HepG2 (cell line): ENCODE data around the gene FALEC. TPM values are rescaled to one million over a fixed set of nuclear protein-coding genes. Genes with fewer than 3 reads are reported as not detected.

ENCODE experiments used
- GATA4 ChIP-seq: sonication (generic); IDR thresholded peaks from 2 replicates; pipeline ENCODE4 v1.6.1; 2016; ENCODE audit warnings: antibody characterized with exemption, low read depth, borderline replicate concordance
- KLF6 ChIP-seq: IDR thresholded peaks from 2 replicates; pipeline ENCODE4 v1.8.0; 2016; ENCODE audit warnings: missing biosample characterization, missing genetic modification reagents
- PHB2 ChIP-seq: fragments of 450-650 bp; IDR thresholded peaks from 2 replicates; pipeline ENCODE4 v1.6.1; 2018; ENCODE audit not compliant: partially characterized antibody
- PHF20 ChIP-seq: sonication (generic); formaldehyde crosslinking; IDR thresholded peaks from 2 replicates; pipeline ENCODE4 v1.5.0; 2020; ENCODE audit warnings: mild to moderate bottlenecking, missing genetic modification reagents
- RFXANK ChIP-seq: IDR thresholded peaks from 2 replicates; pipeline ENCODE4 v1.6.1; 2016
- SOX5 ChIP-seq: IDR thresholded peaks from 2 replicates; pipeline ENCODE4 v1.6.1; 2016; ENCODE audit warnings: borderline replicate concordance
- ZFP36 ChIP-seq: fragments of 150-350 bp; IDR thresholded peaks from 2 replicates; pipeline ENCODE4 v1.6.1; 2018; ENCODE audit warnings: borderline replicate concordance, low read length, low read depth; ENCODE audit not compliant: partially characterized antibody
- ZNF260 ChIP-seq: sonication (generic); formaldehyde crosslinking; IDR thresholded peaks from 2 replicates; pipeline ENCODE4 v1.4.0; 2020; ENCODE audit warnings: missing genetic modification reagents, low read depth, mild to moderate bottlenecking, borderline replicate concordance
- ZNF263 ChIP-seq: sonication (generic); formaldehyde crosslinking; IDR thresholded peaks from 2 replicates; pipeline ENCODE4 v1.4.0; 2020; ENCODE audit warnings: missing genetic modification reagents
- ZNF501 ChIP-seq: sonication (generic); formaldehyde crosslinking; IDR thresholded peaks from 2 replicates; pipeline ENCODE4 v1.5.1; 2020; ENCODE audit warnings: mild to moderate bottlenecking, moderate library complexity, missing genetic modification reagents
- ZNF839 ChIP-seq: sonication (generic); formaldehyde crosslinking; IDR thresholded peaks from 2 replicates; pipeline ENCODE4 v1.4.0; 2020; ENCODE audit warnings: missing genetic modification reagents, mild to moderate bottlenecking, borderline replicate concordance
- ZNF878 ChIP-seq: sonication (generic); formaldehyde crosslinking; IDR thresholded peaks from 2 replicates; pipeline ENCODE4 v1.8.1; 2023; ENCODE audit warnings: mild to moderate bottlenecking, missing genetic modification reagents, moderate library complexity
- ZNF879 ChIP-seq: sonication (generic); formaldehyde crosslinking; IDR thresholded peaks from 2 replicates; pipeline ENCODE4 v1.8.1; 2023; ENCODE audit warnings: missing genetic modification reagents
- polyA plus RNA-seq, 8 experiments: library from polyadenylated mRNA; depleted of rRNA in 3 of 8; stranded (reverse) in 7 of 8; unstranded in 1 of 8; fragments of >200 nt; fragmentation: Illumina TruSeq in 4 of 8; extraction: Trizol in 4 of 8; gene quantifications; 2 replicates each; pipeline versions ENCODE4 v1.2.1 to v1.2.3, GENCODE V29; 2011 to 2016; ENCODE audit warnings: low read depth in 4 of 8, missing spikeins in 1 of 8, mixed read lengths in 1 of 8; ENCODE audit not compliant: insufficient read depth in 1 of 8
- total RNA-seq, 5 experiments: library from RNA; depleted of rRNA; stranded (reverse); fragments of >200 nt; fragmentation: Illumina TruSeq; extraction: Trizol; gene quantifications; 2 replicates each; pipeline ENCODE4 v1.2.3, GENCODE V29; 2016; ENCODE audit warnings: low read depth in 1 of 5
- TF ChIP-seq, protein P1 (sequence below): sonication (generic); formaldehyde crosslinking; IDR thresholded peaks from 2 replicates; pipeline ENCODE4 v1.4.0; 2020; ENCODE audit warnings: mild to moderate bottlenecking, missing genetic modification reagents
- TF ChIP-seq, protein P2 (sequence below): sonication (generic); formaldehyde crosslinking; IDR thresholded peaks from 2 replicates; pipeline ENCODE4 v1.5.0; 2020; ENCODE audit warnings: mild to moderate bottlenecking, low read depth, missing genetic modification reagents, borderline replicate concordance
- TF ChIP-seq, protein P3 (sequence below): sonication (generic); formaldehyde crosslinking; IDR thresholded peaks from 2 replicates; pipeline ENCODE4 v1.4.0; 2020; ENCODE audit warnings: missing genetic modification reagents, borderline replicate concordance
- TF ChIP-seq, protein P4 (sequence below): sonication (generic); formaldehyde crosslinking; IDR thresholded peaks from 2 replicates; pipeline ENCODE4 v1.5.0; 2020; ENCODE audit warnings: missing genetic modification reagents
- TF ChIP-seq, protein P5 (sequence below): sonication (generic); formaldehyde crosslinking; IDR thresholded peaks from 2 replicates; pipeline ENCODE4 v1.5.1; 2020; ENCODE audit warnings: missing genetic modification reagents, mild to moderate bottlenecking, borderline replicate concordance
- TF ChIP-seq, protein P6 (sequence below): sonication (generic); formaldehyde crosslinking; IDR thresholded peaks from 2 replicates; pipeline ENCODE4 v1.4.0; 2020; ENCODE audit warnings: mild to moderate bottlenecking, missing genetic modification reagents

FALEC gene
- total and polyA plus RNA-seq, 2 of the 13 experiments (the other 11 are each of a cell fraction or from before 2014, with no cell fraction given) = 0.33 to 0.71 TPM

DNA sequence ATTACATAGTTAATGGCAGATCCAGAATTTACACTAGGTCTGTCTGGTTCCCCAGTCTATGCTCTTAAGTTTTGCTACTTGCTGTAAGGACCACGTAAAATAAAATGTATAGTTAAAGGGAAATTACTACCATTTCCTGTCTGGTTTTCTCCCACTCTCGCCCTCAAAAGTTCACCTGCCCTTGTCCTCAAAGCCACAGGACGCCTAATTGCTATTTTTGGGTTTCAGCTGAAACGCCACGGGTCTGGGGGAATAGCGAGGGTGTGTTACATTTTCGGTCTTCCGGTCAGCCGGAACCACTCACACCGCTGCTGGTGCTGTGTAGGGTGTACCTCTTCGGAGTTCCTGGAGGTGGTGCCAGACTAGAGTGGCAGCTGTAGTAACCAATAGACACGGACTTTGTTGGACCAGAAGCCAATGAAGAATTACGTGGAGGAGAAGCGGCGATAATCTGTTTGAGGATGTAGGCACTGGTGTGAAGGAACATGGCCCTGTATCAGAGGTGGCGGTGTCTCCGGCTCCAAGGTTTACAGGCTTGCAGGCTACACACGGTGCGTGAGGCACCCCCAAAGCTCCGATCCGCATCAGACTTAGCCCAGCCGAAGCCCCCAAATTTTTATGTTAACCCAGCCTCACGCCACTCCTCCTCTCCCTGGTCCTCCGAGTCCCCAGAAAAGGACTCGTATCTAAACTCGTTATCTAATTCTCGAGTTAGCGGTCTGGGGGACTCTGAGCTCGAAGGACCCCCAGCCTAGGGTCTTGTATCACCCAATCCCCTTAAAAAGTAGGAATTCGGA is 28.4 kb upstream of the FALEC start, which contains the start of gene TARS2 (continued):
- peak; percentile 56; the same call in 1 of the 2 replicates for TF ChIP-seq GATA4
- no peak for TF ChIP-seq ZNF878 (CRISPR knock-in tag)
- TF ChIP-seq ZNF879 (CRISPR knock-in tag) = 0 out of 2 replicates have a peak, but pooled peaks have one; percentile 29
- TF ChIP-seq KLF6 (CRISPR knock-in tag) = peak; percentile 88
- TF ChIP-seq, protein P1, sequence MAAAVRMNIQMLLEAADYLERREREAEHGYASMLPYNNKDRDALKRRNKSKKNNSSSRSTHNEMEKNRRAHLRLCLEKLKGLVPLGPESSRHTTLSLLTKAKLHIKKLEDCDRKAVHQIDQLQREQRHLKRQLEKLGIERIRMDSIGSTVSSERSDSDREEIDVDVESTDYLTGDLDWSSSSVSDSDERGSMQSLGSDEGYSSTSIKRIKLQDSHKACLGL (CRISPR knock-in tag) = peak; percentile 56
- TF ChIP-seq ZNF501 = peak; percentile 63
- TF ChIP-seq, protein P2, sequence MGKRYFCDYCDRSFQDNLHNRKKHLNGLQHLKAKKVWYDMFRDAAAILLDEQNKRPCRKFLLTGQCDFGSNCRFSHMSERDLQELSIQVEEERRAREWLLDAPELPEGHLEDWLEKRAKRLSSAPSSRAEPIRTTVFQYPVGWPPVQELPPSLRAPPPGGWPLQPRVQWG (CRISPR knock-in tag) = no peak
- no peak for TF ChIP-seq ZNF260 (CRISPR knock-in tag)
- TF ChIP-seq RFXANK (CRISPR knock-in tag) = no peak
- TF ChIP-seq, protein P3, sequence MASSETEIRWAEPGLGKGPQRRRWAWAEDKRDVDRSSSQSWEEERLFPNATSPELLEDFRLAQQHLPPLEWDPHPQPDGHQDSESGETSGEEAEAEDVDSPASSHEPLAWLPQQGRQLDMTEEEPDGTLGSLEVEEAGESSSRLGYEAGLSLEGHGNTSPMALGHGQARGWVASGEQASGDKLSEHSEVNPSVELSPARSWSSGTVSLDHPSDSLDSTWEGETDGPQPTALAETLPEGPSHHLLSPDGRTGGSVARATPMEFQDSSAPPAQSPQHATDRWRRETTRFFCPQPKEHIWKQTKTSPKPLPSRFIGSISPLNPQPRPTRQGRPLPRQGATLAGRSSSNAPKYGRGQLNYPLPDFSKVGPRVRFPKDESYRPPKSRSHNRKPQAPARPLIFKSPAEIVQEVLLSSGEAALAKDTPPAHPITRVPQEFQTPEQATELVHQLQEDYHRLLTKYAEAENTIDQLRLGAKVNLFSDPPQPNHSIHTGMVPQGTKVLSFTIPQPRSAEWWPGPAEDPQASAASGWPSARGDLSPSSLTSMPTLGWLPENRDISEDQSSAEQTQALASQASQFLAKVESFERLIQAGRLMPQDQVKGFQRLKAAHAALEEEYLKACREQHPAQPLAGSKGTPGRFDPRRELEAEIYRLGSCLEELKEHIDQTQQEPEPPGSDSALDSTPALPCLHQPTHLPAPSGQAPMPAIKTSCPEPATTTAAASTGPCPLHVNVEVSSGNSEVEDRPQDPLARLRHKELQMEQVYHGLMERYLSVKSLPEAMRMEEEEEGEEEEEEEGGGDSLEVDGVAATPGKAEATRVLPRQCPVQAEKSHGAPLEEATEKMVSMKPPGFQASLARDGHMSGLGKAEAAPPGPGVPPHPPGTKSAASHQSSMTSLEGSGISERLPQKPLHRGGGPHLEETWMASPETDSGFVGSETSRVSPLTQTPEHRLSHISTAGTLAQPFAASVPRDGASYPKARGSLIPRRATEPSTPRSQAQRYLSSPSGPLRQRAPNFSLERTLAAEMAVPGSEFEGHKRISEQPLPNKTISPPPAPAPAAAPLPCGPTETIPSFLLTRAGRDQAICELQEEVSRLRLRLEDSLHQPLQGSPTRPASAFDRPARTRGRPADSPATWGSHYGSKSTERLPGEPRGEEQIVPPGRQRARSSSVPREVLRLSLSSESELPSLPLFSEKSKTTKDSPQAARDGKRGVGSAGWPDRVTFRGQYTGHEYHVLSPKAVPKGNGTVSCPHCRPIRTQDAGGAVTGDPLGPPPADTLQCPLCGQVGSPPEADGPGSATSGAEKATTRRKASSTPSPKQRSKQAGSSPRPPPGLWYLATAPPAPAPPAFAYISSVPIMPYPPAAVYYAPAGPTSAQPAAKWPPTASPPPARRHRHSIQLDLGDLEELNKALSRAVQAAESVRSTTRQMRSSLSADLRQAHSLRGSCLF (CRISPR knock-in tag) = no peak
- TF ChIP-seq, protein P4, sequence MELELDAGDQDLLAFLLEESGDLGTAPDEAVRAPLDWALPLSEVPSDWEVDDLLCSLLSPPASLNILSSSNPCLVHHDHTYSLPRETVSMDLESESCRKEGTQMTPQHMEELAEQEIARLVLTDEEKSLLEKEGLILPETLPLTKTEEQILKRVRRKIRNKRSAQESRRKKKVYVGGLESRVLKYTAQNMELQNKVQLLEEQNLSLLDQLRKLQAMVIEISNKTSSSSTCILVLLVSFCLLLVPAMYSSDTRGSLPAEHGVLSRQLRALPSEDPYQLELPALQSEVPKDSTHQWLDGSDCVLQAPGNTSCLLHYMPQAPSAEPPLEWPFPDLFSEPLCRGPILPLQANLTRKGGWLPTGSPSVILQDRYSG = no peak
- no peak for TF ChIP-seq ZNF263
- peak; percentile 98 for TF ChIP-seq PHF20 (CRISPR knock-in tag)
- TF ChIP-seq PHB2 = no peak
- TF ChIP-seq, protein P5, sequence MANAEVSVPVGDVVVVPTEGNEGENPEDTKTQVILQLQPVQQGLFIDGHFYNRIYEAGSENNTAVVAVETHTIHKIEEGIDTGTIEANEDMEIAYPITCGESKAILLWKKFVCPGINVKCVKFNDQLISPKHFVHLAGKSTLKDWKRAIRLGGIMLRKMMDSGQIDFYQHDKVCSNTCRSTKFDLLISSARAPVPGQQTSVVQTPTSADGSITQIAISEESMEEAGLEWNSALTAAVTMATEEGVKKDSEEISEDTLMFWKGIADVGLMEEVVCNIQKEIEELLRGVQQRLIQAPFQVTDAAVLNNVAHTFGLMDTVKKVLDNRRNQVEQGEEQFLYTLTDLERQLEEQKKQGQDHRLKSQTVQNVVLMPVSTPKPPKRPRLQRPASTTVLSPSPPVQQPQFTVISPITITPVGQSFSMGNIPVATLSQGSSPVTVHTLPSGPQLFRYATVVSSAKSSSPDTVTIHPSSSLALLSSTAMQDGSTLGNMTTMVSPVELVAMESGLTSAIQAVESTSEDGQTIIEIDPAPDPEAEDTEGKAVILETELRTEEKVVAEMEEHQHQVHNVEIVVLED (CRISPR knock-in tag) = peak; percentile 83; the same call in 1 of the 2 replicates
- TF ChIP-seq, protein P6, sequence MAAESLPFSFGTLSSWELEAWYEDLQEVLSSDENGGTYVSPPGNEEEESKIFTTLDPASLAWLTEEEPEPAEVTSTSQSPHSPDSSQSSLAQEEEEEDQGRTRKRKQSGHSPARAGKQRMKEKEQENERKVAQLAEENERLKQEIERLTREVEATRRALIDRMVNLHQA = no peak
- no peak for TF ChIP-seq ZFP36
- peak; percentile 30; the same call in 1 of the 2 replicates for TF ChIP-seq SOX5 (CRISPR knock-in tag)
- TF ChIP-seq ZNF839 (CRISPR knock-in tag) = no peak; the same call in 1 of the 2 replicates
